IMR-90 (cell line): ENCODE results near the gene ABCF1. TPM values are rescaled to one million over a fixed set of nuclear protein-coding genes. Genes with fewer than 3 reads are reported as not detected.

Experiments
- ATAC-seq: fragments of 200-7000 bp; cut with Tn5 transposase; 2 replicates; pipeline ENCODE4 v1.9.1; 2020; ENCODE audit warnings: low read depth, mild to moderate bottlenecking, moderate library complexity
- BruUV-seq: library from RNA; stranded (reverse); fragments of 400-500 nt; replicated peaks from 2 replicates; lab custom pipeline; 2021; lab: Mats Ljungman, UMichigan
- CTCF ChIA-PET: fragments of 300-600 bp; formaldehyde crosslinking; extraction: SDS; loops from one replicate; lab custom pipeline; 2021; ENCODE audit warnings: antibody characterized with exemption; lab: Yijun Ruan, JAX
- POLR2A ChIA-PET: fragments of 300-600 bp; sonication (Branson Sonifier 250); formaldehyde crosslinking; loops from one replicate; lab custom pipeline; 2022; ENCODE audit warnings: antibody characterized with exemption; ENCODE audit not compliant: unreplicated experiment; lab: Charles Lee
- DNase-seq: peaks from one replicate; pipeline ENCODE4 v3.0.0; 2013
- H2AFZ ChIP-seq: replicated peaks from 2 replicates; pipeline ENCODE3; 2013; ENCODE audit warnings: low read length, mild to moderate bottlenecking; ENCODE audit not compliant: poor library complexity
- H2AK5ac ChIP-seq: 2 replicates; pipeline ENCODE4 v1.6.1; 2013; ENCODE audit warnings: low read depth, low read length, inconsistent platforms
- H2AK9ac ChIP-seq: replicated peaks from 2 replicates; pipeline ENCODE3; 2013; ENCODE audit warnings: mild to moderate bottlenecking, low read depth, low read length, moderate library complexity; ENCODE audit not compliant: poor library complexity
- H2BK120ac ChIP-seq: 2 replicates; pipeline ENCODE4 v1.6.1; 2013; ENCODE audit warnings: low read depth, low read length, inconsistent platforms
- H2BK15ac ChIP-seq: 3 replicates; pipeline ENCODE4 v1.6.1; 2013; ENCODE audit warnings: low read depth, low read length, inconsistent platforms
- H2BK20ac ChIP-seq: 2 replicates; pipeline ENCODE4 v1.6.1; 2013; ENCODE audit warnings: low read depth, mild to moderate bottlenecking, inconsistent platforms, low read length, moderate library complexity
- H2BK5ac ChIP-seq: 2 replicates; pipeline ENCODE4 v1.6.1; 2013; ENCODE audit warnings: mild to moderate bottlenecking, low read depth, low read length, inconsistent platforms; ENCODE audit not compliant: poor library complexity, severe bottlenecking
- H3K14ac ChIP-seq: replicated peaks from 2 replicates; pipeline ENCODE4 v1.6.1; 2013; ENCODE audit warnings: low read depth, low read length, inconsistent platforms
- H3K18ac ChIP-seq: 2 replicates; pipeline ENCODE4 v1.6.1; 2013; ENCODE audit warnings: low read depth, low read length, control low read depth
- H3K23ac ChIP-seq: 2 replicates; pipeline ENCODE4 v1.6.1; 2013; ENCODE audit warnings: low read depth, low read length, inconsistent platforms
- H3K27ac ChIP-seq: 2 replicates; pipeline ENCODE4 v1.5.1; 2013; ENCODE audit warnings: mild to moderate bottlenecking, control low read depth, low read length; ENCODE audit not compliant: insufficient read depth
- H3K27me3 ChIP-seq: 2 replicates; pipeline ENCODE4 v1.6.1; 2013; ENCODE audit warnings: low read length; ENCODE audit not compliant: control insufficient read depth, insufficient read depth
- H3K36me3 ChIP-seq: 2 replicates; pipeline ENCODE4 v1.6.1; 2013; ENCODE audit warnings: low read length, mixed read lengths; ENCODE audit not compliant: control insufficient read depth, insufficient read depth
- H3K4ac ChIP-seq: 2 replicates; pipeline ENCODE4 v1.6.1; 2013; ENCODE audit warnings: low read depth, low read length, inconsistent platforms
- H3K4me1 ChIP-seq: 2 replicates; pipeline ENCODE4 v1.6.1; 2013; ENCODE audit warnings: low read length, mixed read lengths; ENCODE audit not compliant: control insufficient read depth, insufficient read depth
- H3K4me2 ChIP-seq: 2 replicates; pipeline ENCODE4 v1.6.1; 2013; ENCODE audit warnings: low read depth, mild to moderate bottlenecking, control low read depth, low read length, moderate library complexity
- H3K4me3 ChIP-seq: 2 replicates; pipeline ENCODE4 v1.5.1; 2013; ENCODE audit warnings: low read depth, mild to moderate bottlenecking, control low read depth, low read length, moderate library complexity; ENCODE audit not compliant: insufficient read depth
- H3K56ac ChIP-seq: 2 replicates; pipeline ENCODE4 v1.6.1; 2013; ENCODE audit warnings: low read length, inconsistent platforms; ENCODE audit not compliant: insufficient read depth; ENCODE audit errors: extremely low read depth
- H3K79me1 ChIP-seq, 2 experiments: 2 replicates each; pipeline ENCODE4 v1.6.1; 2013; ENCODE audit warnings: low read length in 2 of 2, inconsistent platforms in 1 of 2, low read depth in 1 of 2
- H3K9ac ChIP-seq: 2 replicates; pipeline ENCODE4 v1.6.1; 2013; ENCODE audit warnings: low read depth, low read length, control low read depth
- H3K9me1 ChIP-seq: 2 replicates; pipeline ENCODE4 v1.6.1; 2013; ENCODE audit warnings: low read length, inconsistent platforms; ENCODE audit not compliant: insufficient read depth
- H3K9me3 ChIP-seq: 2 replicates; pipeline ENCODE4 v1.6.1; 2013; ENCODE audit warnings: low read length; ENCODE audit not compliant: control insufficient read depth, insufficient read depth
- H4K20me1 ChIP-seq: 2 replicates; pipeline ENCODE4 v1.6.1; 2013; ENCODE audit warnings: low read length, inconsistent platforms; ENCODE audit not compliant: insufficient read depth
- H4K5ac ChIP-seq: 2 replicates; pipeline ENCODE4 v1.6.1; 2013; ENCODE audit warnings: mild to moderate bottlenecking, low read depth, low read length, control low read depth
- H4K8ac ChIP-seq, 2 experiments: 2 replicates each; pipeline ENCODE4 v1.6.1; 2013; ENCODE audit warnings: low read depth in 2 of 2, low read length in 2 of 2, control low read depth in 1 of 2, inconsistent platforms in 1 of 2
- H4K91ac ChIP-seq: 2 replicates; pipeline ENCODE4 v1.6.1; 2013; ENCODE audit warnings: low read depth, low read length, inconsistent platforms; ENCODE audit not compliant: insufficient read depth
- BHLHE40 ChIP-seq: fragments of 150-350 bp; IDR thresholded peaks from 2 replicates; pipeline ENCODE4 v1.6.1; 2016; ENCODE audit warnings: mild to moderate bottlenecking, low read depth, low read length
- CEBPB ChIP-seq: IDR thresholded peaks from 2 replicates; pipeline ENCODE4 v1.6.1; 2012; ENCODE audit warnings: low read depth, low read length, improper control_type of control experiment
- CHD1 ChIP-seq: IDR thresholded peaks from 2 replicates; pipeline ENCODE4 v1.6.1; 2012; ENCODE audit warnings: low read depth, low read length, improper control_type of control experiment
- CTCF ChIP-seq: conservative IDR thresholded peaks from 2 replicates; pipeline ENCODE4 v1.5.1; 2012; ENCODE audit warnings: mild to moderate bottlenecking, low read depth, low read length, improper control_type of control experiment
- ELK1 ChIP-seq: fragments of 150-350 bp; IDR thresholded peaks from 2 replicates; pipeline ENCODE4 v1.6.1; 2016; ENCODE audit warnings: low read depth, mild to moderate bottlenecking, low read length, moderate library complexity, borderline replicate concordance
- FOS ChIP-seq: fragments of 150-350 bp; IDR thresholded peaks from 2 replicates; pipeline ENCODE4 v1.6.1; 2016; ENCODE audit warnings: low read depth, low read length
- MAFK ChIP-seq: IDR thresholded peaks from 2 replicates; pipeline ENCODE4 v1.6.1; 2012; ENCODE audit warnings: low read depth, low read length, improper control_type of control experiment
- MAZ ChIP-seq: IDR thresholded peaks from 2 replicates; pipeline ENCODE4 v1.6.1; 2012; ENCODE audit warnings: low read depth, mild to moderate bottlenecking, low read length, improper control_type of control experiment, moderate library complexity, borderline replicate concordance
- MXI1 ChIP-seq: IDR thresholded peaks from 2 replicates; pipeline ENCODE4 v1.6.1; 2012; ENCODE audit warnings: low read depth, mild to moderate bottlenecking, low read length, moderate library complexity, borderline replicate concordance
- NFE2L2 ChIP-seq: fragments of 150-350 bp; IDR thresholded peaks from 2 replicates; pipeline ENCODE4 v1.6.1; 2016; ENCODE audit warnings: low read depth, mild to moderate bottlenecking, low read length
- POLR2A ChIP-seq: IDR thresholded peaks from 2 replicates; pipeline ENCODE4 v1.6.1; 2012; ENCODE audit warnings: mild to moderate bottlenecking, low read depth, low read length
- RAD21 ChIP-seq: IDR thresholded peaks from 2 replicates; pipeline ENCODE4 v1.6.1; 2012; ENCODE audit warnings: low read length, improper control_type of control experiment
- RCOR1 ChIP-seq: IDR thresholded peaks from 2 replicates; pipeline ENCODE4 v1.6.1; 2012; ENCODE audit warnings: mild to moderate bottlenecking, low read length, improper control_type of control experiment; ENCODE audit not compliant: insufficient replicate concordance
- RFX5 ChIP-seq: IDR thresholded peaks from 2 replicates; pipeline ENCODE4 v1.8.0; 2012; ENCODE audit warnings: low read depth, mild to moderate bottlenecking, low read length, moderate library complexity
- SMC3 ChIP-seq: fragments of 150-350 bp; IDR thresholded peaks from 2 replicates; pipeline ENCODE4 v1.6.1; 2016; ENCODE audit warnings: low read depth, mild to moderate bottlenecking, antibody characterized with exemption, low read length, moderate library complexity
- USF2 ChIP-seq: fragments of 150-350 bp; IDR thresholded peaks from 2 replicates; pipeline ENCODE4 v1.6.1; 2017; ENCODE audit warnings: mild to moderate bottlenecking, antibody characterized with exemption, low read length, low read depth
- WGBS, 2 experiments: methylation state at CpG; one replicate each; pipeline versions ENCODE4 v1.1.5 to v1.1.7; 2013; ENCODE audit warnings: missing lambda C conversion rate in 2 of 2; ENCODE audit not compliant: insufficient read length in 1 of 2; ENCODE audit errors: extremely low coverage in 2 of 2; 5-methylcytosine and 5-hydroxymethylcytosine counted together
- dilution Hi-C: fragments of 300-500 bp; cut with HindIII; formaldehyde crosslinking; loops from one replicate; pipeline ENCODE4 v1.14.3; 2018; ENCODE audit warnings: low sequenced_read_pairs; ENCODE audit not compliant: unreplicated experiment
- in situ Hi-C: fragments of 300-500 bp; cut with MboI; formaldehyde crosslinking; loops from 3 replicates; pipeline ENCODE4 v1.14.3; 2019; ENCODE audit warnings: low sequenced_read_pairs, inconsistent platforms, mixed read lengths
- intact Hi-C: fragments of 100-400 bp; cut with micrococcal nuclease; formaldehyde crosslinking; loops from 2 replicates; pipeline ENCODE4 v1.10.0; 2022
- polyA plus RNA-seq, 3 experiments: library from polyadenylated mRNA; depleted of rRNA; stranded (reverse); fragments of >200 nt; gene quantifications; 2 replicates each; pipeline ENCODE4 v1.2.3, GENCODE V29; 2012; ENCODE audit warnings: low replicate concordance in 1 of 3
- total RNA-seq: library from RNA; depleted of rRNA; stranded (reverse); fragments of >200 nt; gene quantifications from 2 replicates; pipeline ENCODE4 v1.2.3, GENCODE V29; 2012

ABCF1 gene
- total and polyA plus RNA-seq, 2 of the 4 experiments (the other 2 are of a cell fraction) = 39.1 to 48.6 TPM

GRCh38 chr6:30603961-30604360 lies 32.7 kb downstream of the ABCF1 start:
- Histone ChIP-seq H4K5ac (no peak overlapping the region), H3K9me1 (0 out of 2 replicates have a peak, but pooled peaks cover 5% of the 10 kb centered on the region), H3K56ac (no peak overlapping the region), H4K91ac (no peak overlapping the region), H2BK20ac (no peak overlapping the region), H3K14ac (no peak overlapping the region), H3K27me3 (no peaks in the 10 kb centered on the region), H3K27ac (no peak overlapping the region), H2AK9ac (no peak overlapping the region), H2AK5ac (no peak overlapping the region), H3K9ac (no peak overlapping the region), H3K4ac (no peak overlapping the region), H2AFZ (no peak overlapping the region), H4K20me1 (peaks cover 59% of the 10 kb centered on the region), H2BK15ac (no peak overlapping the region), H3K23ac (no peak overlapping the region), H3K9me3 (no peaks in the 10 kb centered on the region), H3K79me1 (peaks cover 12 to 45% of the 10 kb centered on the region in 2 experiments; a peak in 3 of 4 replicates), H4K8ac (no peak overlapping the region), H3K18ac (no peak overlapping the region), H3K36me3 (peaks cover 76% of the 10 kb centered on the region), H3K4me3 (no peak overlapping the region), H3K4me2 (no peak overlapping the region), H3K4me1 (no peaks in the 10 kb centered on the region), H2BK120ac (no peak overlapping the region), H2BK5ac (no peak overlapping the region)
- dilution Hi-C loops (no loop called here), in situ Hi-C loops (no loop called here), intact Hi-C loops (no loop called here)
- no peak for DNase-seq
- ATAC-seq = no peak
- no TSS peak for BruUV-seq
- ChIA-PET CTCF (no interaction called here), POLR2A (interaction anchor here (0.6 kb wide), 1 partner anchor 10 kb away, joined by 3 read pairs; no protein-coding TSS in a partner anchor)
- 96% methylated on average over 4 of the region's 13 CpGs; no CpG with 5 or more reads in 1 of the 2 experiments for WGBS, 2 experiments
- no peak for TF ChIP-seq MXI1
- no peak for TF ChIP-seq MAZ
- no peak for TF ChIP-seq MAFK
- no peak for TF ChIP-seq RCOR1
- no peak for TF ChIP-seq CHD1
- TF ChIP-seq BHLHE40 = no peak
- no peak for TF ChIP-seq USF2
- TF ChIP-seq RAD21 = no peak
- no peak for TF ChIP-seq CTCF
- no peak for TF ChIP-seq ELK1
- TF ChIP-seq FOS = no peak
- no peak for TF ChIP-seq SMC3
- no peak for TF ChIP-seq RFX5
- no peak for TF ChIP-seq POLR2A
- TF ChIP-seq NFE2L2 = no peak
- no peak for TF ChIP-seq CEBPB
